NCI-H774 (cell line): ENCODE measurements around the gene SLC5A3.

ENCODE experiments used
- DNase-seq: peaks from one replicate; lab custom pipeline; 2025; lab: John Stamatoyannopoulos, UW

Gene SLC5A3

DNA sequence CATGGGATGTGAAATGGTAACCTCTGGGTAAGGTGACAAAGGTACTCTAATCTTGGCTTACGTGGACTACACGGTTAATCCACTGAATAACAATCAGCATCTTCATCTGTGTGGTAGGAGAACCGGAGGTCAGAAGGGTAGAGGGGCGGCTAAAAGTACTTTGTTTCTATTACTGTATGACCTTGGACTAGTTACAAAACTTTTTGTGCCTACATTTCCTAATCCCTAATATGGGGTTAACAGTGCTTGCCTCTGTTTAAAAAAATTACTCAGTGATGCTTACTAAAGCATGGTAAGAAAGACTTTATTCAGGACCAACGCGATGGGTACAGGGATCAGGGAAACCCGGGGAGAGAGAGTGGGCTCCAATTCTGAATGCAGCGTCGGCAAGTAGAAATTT is 1.7 kb upstream of the SLC5A3 start:
- DNase-seq: no peak

- DNase-seq: no peak
These were observed 990 bp upstream of the SLC5A3 start for GRCh38 chr21:34072145-34073031.

- no peak for DNase-seq
These were observed 438 bp downstream of the SLC5A3 start for GRCh38 chr21:34073749-34074282.

DNA sequence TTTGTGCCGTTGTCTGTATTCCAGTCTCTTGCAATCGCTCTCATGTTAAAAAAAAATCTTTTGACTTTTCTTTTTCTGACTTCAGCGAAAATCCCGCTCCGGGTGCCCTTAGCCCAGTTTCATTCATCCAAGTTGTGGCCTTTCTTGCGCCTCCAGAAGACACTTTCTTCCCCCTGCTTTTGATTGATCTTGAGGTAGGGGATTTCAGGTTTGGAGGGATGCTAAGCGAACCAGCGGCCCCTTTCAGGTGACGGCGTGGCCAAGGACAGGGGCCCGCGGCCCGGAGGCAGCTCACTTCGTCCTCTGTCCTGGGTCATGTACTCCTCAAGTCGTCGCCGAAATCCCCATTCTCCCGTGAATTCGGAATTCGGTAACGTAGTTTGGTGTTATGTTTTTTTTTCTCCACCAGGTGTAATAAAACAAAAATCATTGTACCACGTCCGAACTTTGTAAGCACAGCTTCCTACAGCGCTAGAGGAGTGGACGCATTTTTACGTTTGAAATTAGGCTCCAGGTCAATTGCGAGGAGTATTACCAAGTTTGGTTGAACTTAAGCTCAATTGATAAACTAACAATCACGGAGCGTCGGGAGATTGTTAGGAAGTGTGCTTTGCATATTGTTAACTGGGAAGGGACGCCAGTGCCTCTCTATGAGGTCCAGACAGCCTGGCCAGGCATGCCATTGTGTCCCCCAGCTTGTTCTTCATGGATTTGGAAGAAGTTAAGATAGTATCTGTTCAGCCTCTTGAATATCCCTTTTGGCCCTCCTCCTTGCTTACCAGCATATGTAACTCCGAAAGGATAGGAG is 1.1 kb downstream of the SLC5A3 start:
- DNase-seq: no peak

DNA sequence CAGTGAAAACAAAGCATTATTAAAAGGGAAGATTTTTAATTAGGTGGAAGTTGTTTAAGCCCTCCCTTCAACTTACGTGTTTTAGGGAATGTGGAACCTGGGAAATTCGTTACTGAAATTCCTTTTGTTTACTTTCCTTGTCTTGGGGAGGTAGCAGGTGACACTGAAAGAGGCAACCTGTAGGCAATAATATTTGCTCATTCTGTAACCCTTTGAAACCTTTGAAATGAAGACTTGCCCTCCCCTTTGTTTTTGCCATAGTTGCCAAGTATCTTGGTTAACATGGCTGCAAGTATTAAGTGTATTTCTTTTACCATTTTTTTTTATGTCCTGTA is 1.7 kb downstream of the SLC5A3 start:
- no peak for DNase-seq

- no peak for DNase-seq
These were observed 2.6 kb downstream of the SLC5A3 start for GRCh38 chr21:34075760-34076660.

DNA sequence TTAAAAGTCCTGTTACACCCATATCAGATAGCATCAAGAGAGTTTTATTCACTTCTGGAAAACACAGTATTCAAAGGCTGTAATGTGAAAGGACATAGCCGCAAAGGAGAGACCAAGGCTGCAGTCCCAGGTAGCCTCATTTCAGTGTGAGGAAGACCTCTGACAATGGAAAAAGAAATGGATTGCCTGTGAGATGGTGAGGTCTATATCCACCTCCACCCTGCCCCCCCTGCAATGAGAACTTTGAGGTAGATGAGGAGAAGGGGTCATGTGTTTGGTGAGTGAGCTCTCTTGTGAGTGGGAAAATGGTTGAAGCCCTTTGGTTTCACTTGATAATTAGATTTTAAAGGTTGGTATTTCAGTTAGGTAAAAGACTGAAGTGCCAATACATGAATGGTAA is 3.5 kb downstream of the SLC5A3 start:
- no peak for DNase-seq

DNA sequence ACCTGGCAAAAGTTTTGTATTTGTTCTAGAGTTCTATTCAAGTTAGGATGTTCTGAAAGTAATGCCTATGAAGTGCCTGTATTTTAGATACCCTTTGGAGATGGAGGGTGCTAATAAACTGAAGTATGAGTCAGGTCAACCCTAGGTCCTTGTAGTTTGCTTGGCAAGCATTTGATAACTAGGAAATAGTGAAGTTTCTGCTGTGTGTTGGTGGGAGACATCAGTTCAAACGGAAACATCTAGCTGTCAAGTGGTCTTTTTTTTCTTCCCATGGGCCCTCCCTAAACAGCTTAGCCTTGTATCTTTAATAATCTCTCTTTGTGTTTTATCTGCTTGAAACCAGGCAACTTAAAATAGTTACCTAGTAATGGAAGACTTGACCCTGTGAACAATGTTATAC is 4.5 kb downstream of the SLC5A3 start:
- no peak for DNase-seq

DNA sequence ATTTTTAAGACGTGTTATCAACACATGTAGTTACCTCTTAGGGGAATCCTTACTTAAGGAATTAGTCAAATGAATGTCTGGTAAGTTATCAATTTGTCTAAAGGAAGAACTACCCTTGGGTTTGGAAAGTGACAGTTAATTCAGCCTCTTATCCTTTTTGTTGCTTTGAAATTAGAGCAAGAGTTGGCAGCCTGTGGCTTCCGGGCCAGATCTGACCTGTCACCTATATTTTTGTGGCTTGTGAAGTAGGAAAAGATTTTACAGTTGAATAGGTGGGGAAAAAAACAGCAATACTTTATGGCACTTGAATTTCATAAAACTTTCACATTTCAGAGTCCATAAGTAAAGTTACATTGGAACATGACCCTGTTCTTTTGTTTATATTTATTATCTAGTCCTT is 5.5 kb downstream of the SLC5A3 start:
- DNase-seq: no peak

DNA sequence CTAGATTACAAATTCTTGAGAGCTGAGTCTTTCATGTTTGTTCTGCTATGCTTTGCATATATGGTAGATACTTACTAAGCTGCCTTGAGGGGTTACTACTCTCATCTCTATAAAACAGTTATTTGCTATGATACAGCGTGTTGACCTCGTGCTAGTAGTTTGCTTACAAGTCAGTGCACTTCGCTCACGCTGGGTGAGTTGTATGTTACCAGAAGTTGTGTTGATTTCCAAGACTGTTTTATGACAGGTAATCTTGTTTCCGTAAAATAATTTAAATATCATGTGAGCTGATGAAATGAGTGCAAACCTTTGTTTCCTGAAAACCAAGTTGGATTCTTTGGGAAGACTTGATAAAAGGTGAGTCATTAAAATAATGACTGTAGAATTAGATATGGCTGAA is 7.3 kb downstream of the SLC5A3 start:
- no peak for DNase-seq

GRCh38 chr21:34082769-34083168 is 9.4 kb downstream of the SLC5A3 start:
- no peak for DNase-seq

GRCh38 chr21:34083357-34083756 is 10.0 kb downstream of the SLC5A3 start:
- DNase-seq: no peak

GRCh38 chr21:34085129-34085528 is 11.8 kb downstream of the SLC5A3 start:
- no peak for DNase-seq

- DNase-seq: no peak
These were observed 13.5 kb downstream of the SLC5A3 start for GRCh38 chr21:34086887-34087306.

DNA sequence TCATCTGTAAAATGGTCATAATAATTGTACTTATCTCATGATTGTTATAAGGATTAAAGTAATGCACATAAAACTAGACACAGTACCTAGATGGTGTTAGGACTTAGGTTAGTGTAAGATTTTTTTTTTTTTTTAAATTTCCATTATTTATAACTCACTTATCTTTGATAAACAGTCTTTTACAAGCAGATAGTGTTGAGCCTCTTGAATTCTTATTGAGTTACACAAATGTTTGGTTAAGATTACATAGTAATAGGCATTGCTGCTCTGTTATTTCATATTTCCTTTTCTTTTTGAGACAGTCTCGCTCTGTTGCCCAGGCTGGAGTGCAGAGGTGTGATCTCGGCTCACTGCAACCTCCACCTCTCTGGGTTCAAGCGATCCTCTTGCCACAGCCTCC is 15.4 kb downstream of the SLC5A3 start:
- no peak for DNase-seq

DNA sequence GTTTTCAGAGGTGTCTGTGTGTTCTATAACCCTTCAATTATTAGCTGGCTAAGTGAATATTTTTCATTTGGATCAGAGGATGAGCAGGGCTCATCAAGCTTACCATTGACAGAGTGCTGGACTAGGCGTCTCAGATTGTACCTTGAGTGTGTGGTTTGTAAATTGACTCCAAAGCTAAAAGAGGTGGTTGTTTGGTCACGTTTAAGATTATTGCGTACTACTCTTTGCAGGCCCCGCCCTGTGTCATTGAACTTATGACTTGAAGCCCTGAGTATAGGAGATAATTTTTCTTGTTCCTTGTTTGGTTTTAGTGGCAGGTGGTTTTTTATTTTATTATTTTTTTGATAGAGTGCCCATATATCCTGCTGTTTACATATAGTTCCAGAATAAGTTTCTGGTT is 17.7 kb downstream of the SLC5A3 start:
- DNase-seq: no peak

DNA sequence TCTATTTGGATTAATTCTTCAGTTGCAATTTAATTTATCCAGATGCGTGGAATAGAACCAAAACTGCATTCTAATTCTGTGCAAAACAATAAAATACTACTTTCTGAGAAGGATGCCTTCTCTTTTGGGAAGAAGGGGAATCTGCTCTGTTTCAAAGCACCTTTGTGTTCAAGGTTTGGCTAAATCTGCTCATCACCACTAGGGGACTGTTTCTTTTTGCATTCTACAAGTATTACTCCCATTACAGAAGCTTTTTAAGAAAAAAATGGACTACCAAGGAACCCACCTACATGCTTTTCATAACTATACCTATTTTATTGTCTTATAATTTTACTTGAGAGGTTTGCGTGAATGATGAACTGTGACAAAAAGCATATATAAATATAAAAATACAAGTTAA is 18.2 kb downstream of the SLC5A3 start:
- DNase-seq: no peak

- DNase-seq: no peak
These were observed 19.0 kb downstream of the SLC5A3 start for GRCh38 chr21:34092262-34092921.

DNA sequence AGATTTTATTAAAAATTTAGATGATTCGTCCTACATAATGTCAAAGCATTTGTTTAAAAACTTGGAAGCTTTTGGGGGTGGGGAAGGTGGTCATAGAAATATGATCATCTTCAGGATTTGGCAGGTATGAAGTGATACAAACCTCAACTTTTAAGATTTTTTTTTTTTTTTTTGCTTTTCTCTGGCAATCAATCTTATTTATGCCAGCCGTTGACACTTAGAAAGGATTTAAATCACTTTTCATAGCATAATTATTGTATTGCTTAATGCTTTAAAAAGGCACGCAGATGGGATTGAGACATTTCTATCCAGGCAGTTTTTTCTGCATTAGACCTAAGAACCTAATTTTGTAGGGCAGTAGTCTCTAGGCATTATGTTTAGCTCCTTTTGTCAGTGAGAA is 19.7 kb downstream of the SLC5A3 start:
- DNase-seq: no peak

DNA sequence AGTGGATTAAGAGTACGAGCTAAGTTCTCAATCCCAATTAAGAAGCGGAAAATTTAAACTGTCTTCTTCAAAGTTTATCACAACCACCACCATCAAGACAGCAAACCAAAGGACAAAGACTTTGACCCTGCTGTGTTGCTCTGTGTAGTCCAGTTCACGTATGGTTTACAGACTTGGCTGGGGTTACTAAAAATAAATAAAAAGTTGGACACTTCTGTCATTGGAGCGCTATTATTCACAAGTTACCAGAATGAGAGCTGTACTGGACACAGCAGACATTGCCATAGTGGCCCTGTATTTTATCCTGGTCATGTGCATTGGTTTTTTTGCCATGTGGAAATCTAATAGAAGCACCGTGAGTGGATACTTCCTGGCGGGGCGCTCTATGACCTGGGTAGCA is 21.6 kb downstream of the SLC5A3 start:
- DNase-seq: no peak

GRCh38 chr21:34097442-34097841 is 24.1 kb downstream of the SLC5A3 start:
- DNase-seq: no peak

DNA sequence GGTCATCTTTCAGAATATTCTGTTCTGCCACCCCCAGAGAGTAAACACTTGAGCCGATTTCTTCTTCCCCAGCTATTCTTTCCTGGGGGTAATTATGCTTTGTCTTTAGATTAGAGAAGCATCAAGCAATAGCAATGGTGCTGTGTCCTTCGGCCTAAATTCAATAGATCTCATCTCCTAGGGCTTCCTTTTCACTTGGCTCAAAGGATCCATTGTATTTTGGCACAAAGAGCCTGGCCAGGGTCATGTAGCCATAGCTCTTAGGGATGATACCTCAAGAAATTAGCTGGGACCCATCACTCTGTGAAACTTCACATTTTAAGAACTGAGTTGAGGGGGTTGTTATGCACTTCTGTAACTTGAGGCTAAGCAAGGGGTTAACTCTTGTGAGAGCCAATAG is 27.0 kb downstream of the SLC5A3 start:
- DNase-seq: no peak
